Esophagus muscularis mucosa (tissue), 4 donors: ENCODE measurements around the gene PHKA2. TPM values are rescaled to one million over a fixed set of nuclear protein-coding genes. Genes with fewer than 3 reads are reported as not detected.

Experiments used
- DNase-seq: peaks from one replicate; pipeline ENCODE4 v3.0.0-alpha.2; 2017; ENCODE audit errors: extremely low spot score
- H3K27ac ChIP-seq, 4 donors: fragments of 200-600 bp; sonication (generic); replicated peaks in 1 of 4; 1 replicate in 3 of 4; 2 replicates in 1 of 4; pipeline ENCODE4 v1.5.1; 2016 to 2019; ENCODE audit warnings: mild to moderate bottlenecking in 1 of 4
- H3K27me3 ChIP-seq, 4 donors: fragments of 200-600 bp; sonication (generic); one replicate each; pipeline versions ENCODE4 v1.5.1 to v1.6.0; 2016 to 2019
- H3K36me3 ChIP-seq, 4 donors: fragments of 200-600 bp; sonication (generic); one replicate each; pipeline ENCODE4 v1.5.1; 2016 to 2019
- H3K4me1 ChIP-seq, 4 donors: fragments of 200-600 bp; sonication (generic); one replicate each; pipeline ENCODE4 v1.5.1; 2016 to 2019
- H3K4me3 ChIP-seq, 4 donors: fragments of 200-600 bp; sonication (generic); 1 replicate in 2 of 4; 2 replicates in 2 of 4; pipeline ENCODE4 v1.5.1; 2016 to 2019; ENCODE audit warnings: mild to moderate bottlenecking in 4 of 4, moderate library complexity in 1 of 4
- H3K9me3 ChIP-seq, 4 donors: fragments of 200-600 bp; sonication (generic); 1 replicate in 3 of 4; 2 replicates in 1 of 4; pipeline ENCODE4 v1.5.1; 2016 to 2019
- CTCF ChIP-seq, 3 experiments: fragments of 200-600 bp in 2 of 3; fragments of 450-650 bp in 1 of 3; sonication (generic) in 2 of 3; IDR thresholded peaks; one replicate each; pipeline ENCODE4 v1.5.1; 2017 to 2019; ENCODE audit warnings: antibody characterized with exemption in 3 of 3, mild to moderate bottlenecking in 2 of 3, moderate library complexity in 1 of 3
- EP300 ChIP-seq: sonication (generic); formaldehyde crosslinking; IDR thresholded peaks from one replicate; pipeline ENCODE4 v1.6.1; 2017; ENCODE audit warnings: antibody characterized with exemption
- POLR2A ChIP-seq: fragments of 450-650 bp; IDR thresholded peaks from one replicate; pipeline ENCODE4 v1.6.1; 2017; ENCODE audit warnings: antibody characterized with exemption, moderate library complexity, mild to moderate bottlenecking, low read depth
- POLR2AphosphoS5 ChIP-seq, 2 donors: sonication (generic); formaldehyde crosslinking; IDR thresholded peaks; one replicate each; pipeline ENCODE4 v1.6.1; 2017; ENCODE audit warnings: antibody characterized with exemption in 2 of 2
- WGBS: methylation state at CpG from one replicate; pipeline ENCODE4 v1.1.5; 2018; 5-methylcytosine and 5-hydroxymethylcytosine counted together
- intact Hi-C: fragments of 100-400 bp; cut with DNase I; formaldehyde crosslinking; loops from one replicate; pipeline ENCODE4 v1.15.1; 2023
- total RNA-seq, 4 donors: library from RNA; depleted of rRNA; stranded (reverse); fragments of >200 nt; gene quantifications; one replicate each; pipeline versions ENCODE4 v1.1.0 to v1.2.1, GENCODE V29; 2016

Gene PHKA2
- total RNA-seq, 4 donors from 2014 or later = 9.8 to 20.7 (median 15.4) TPM

DNA sequence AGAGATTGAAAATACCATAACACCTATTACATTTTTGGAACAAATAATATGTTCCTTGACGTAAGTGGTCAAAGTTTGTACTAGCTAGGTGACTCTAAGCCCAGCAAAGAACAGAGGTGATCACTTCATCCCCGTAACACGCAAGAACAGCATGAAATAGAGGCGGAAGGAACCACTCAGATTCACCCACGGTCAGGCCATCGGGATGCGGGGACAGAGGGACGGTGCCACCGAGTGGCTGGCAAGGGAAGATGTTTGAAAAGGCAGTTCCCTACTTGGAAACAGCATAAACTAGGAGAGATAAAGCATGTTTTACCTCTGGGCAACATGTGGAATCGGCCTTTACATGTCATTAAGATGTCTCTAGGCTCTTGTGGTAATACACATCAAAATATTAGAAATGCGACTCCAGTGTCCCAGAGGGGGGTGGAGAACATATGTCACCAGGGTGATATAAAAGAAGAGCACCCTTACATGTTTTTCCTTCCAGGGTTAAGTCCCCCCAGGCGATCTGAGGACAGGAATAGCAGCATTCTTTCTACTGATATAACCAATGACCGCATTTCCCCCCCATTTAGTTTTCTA is 84.0 kb downstream of the PHKA2 start:
- H3K36me3 ChIP-seq = peaks cover 0 to 29% (median 8%) of the 10 kb centered on the region in 4 donors
- 70% methylated on average over 13 of the region's 13 CpGs for WGBS
- no peaks in the 10 kb centered on the region for H3K9me3 ChIP-seq
- DNase-seq = no peak
- intact Hi-C loops = loop anchor here (5.0 to 10.0 kb wide), 2 partner anchors 475 to 508 kb away; partner anchors contain the start of gene CDKL5
- TF ChIP-seq EP300 = no peak
- TF ChIP-seq POLR2A = no peak
- no peak for TF ChIP-seq POLR2AphosphoS5 (IDR thresholded peaks at IDR 0.05)
- peak in 1 of 3 experiments; percentile 21 for TF ChIP-seq CTCF (IDR thresholded peaks at IDR 0.05)
- peaks cover 0 to 16% (median 12%) of the 10 kb centered on the region in 4 donors for H3K4me1 ChIP-seq
- no peaks in the 10 kb centered on the region for H3K27me3 ChIP-seq
- H3K4me3 ChIP-seq = no peak overlapping the region
- H3K27ac ChIP-seq = no peak overlapping the region

DNA sequence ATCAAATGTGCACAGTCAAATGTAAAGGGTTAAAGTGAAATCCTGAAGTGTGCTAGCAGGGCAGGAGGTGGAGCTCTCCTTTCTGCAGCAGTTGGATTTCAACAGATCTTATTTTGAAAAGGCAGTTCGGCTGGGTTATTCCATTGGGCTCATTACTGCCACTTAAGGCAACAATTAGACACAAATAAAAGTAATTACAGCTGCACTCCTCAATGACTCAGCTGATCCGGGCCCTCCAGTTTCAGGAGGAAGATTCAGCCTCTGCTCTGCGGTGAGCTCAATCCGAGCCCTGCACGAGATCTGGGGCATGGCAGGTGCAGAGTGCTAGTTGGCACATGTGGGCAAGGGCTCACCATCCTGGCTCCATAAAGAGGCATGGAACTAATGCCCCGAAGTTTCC is 85.4 kb downstream of the PHKA2 start:
- peaks cover 0 to 20% (median 8%) of the 10 kb centered on the region in 4 donors for H3K36me3 ChIP-seq
- intact Hi-C loops = loop anchor here (5.0 to 10.0 kb wide), 2 partner anchors 474 to 506 kb away; partner anchors contain the start of gene CDKL5
- no peaks in the 10 kb centered on the region for H3K9me3 ChIP-seq
- WGBS = 91% methylated on average over 4 of the region's 6 CpGs
- no peaks in the 10 kb centered on the region for H3K27me3 ChIP-seq
- no peak overlapping the region for H3K4me3 ChIP-seq
- peaks cover 0 to 17% (median 12%) of the 10 kb centered on the region in 4 donors for H3K4me1 ChIP-seq
- TF ChIP-seq POLR2AphosphoS5 (IDR thresholded peaks at IDR 0.05) (no peak), EP300 (no peak), CTCF (IDR thresholded peaks at IDR 0.05) (no peak), POLR2A (no peak)
- no peak overlapping the region for H3K27ac ChIP-seq
- no peak for DNase-seq

GRCh38 chrX:18898091-18898490 is 85.8 kb downstream of the PHKA2 start:
- no peak for DNase-seq
- no peak overlapping the region for H3K27ac ChIP-seq
- no peak overlapping the region for H3K4me3 ChIP-seq
- H3K9me3 ChIP-seq = no peaks in the 10 kb centered on the region
- H3K4me1 ChIP-seq = peaks cover 0 to 17% (median 12%) of the 10 kb centered on the region in 4 donors
- H3K27me3 ChIP-seq = no peaks in the 10 kb centered on the region
- intact Hi-C loops = loop anchor here (5.0 to 10.0 kb wide), 2 partner anchors 473 to 506 kb away; partner anchors contain the start of gene CDKL5
- TF ChIP-seq POLR2A (no peak), EP300 (no peak), CTCF (IDR thresholded peaks at IDR 0.05) (no peak), POLR2AphosphoS5 (IDR thresholded peaks at IDR 0.05) (no peak)
- 87% methylated on average over 11 of the region's 11 CpGs for WGBS
- H3K36me3 ChIP-seq = peaks cover 0 to 16% (median 8%) of the 10 kb centered on the region in 4 donors

DNA sequence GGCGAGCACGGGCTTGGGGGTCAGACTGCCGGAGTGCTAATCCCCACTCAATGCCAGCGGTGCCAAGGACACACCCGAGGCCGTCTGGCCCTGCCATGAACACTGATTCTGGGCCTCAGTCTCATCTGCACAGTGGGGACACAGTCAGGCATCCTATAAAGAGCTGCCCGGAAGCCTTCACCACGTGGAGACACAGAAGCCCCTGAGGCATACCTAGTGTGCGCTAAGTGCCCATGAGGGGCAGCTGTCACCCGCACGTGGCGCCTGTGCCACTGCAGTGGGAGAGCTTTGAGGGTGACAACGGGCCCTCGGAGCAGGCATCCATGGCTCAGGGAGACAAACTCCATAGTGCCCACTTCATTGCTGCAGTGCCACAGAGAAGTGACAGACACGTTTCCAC is 86.3 kb downstream of the PHKA2 start:
- Histone ChIP-seq H3K4me1 (peaks cover 0 to 17% (median 12%) of the 10 kb centered on the region in 4 donors), H3K36me3 (peaks cover 0 to 16% (median 8%) of the 10 kb centered on the region in 4 donors), H3K9me3 (no peaks in the 10 kb centered on the region), H3K27me3 (no peaks in the 10 kb centered on the region), H3K27ac (no peak overlapping the region), H3K4me3 (no peak overlapping the region)
- no peak for TF ChIP-seq EP300
- no peak for TF ChIP-seq POLR2A
- TF ChIP-seq CTCF (IDR thresholded peaks at IDR 0.05) = no peak
- TF ChIP-seq POLR2AphosphoS5 (IDR thresholded peaks at IDR 0.05) = no peak
- WGBS = 100% methylated on average over 3 of the region's 15 CpGs
- no peak for DNase-seq
- intact Hi-C loops = loop anchor here (5.0 to 10.0 kb wide), 2 partner anchors 473 to 505 kb away; partner anchors contain the start of gene CDKL5
